HG03066 (cell line): ENCODE results near the gene PEX7.
"Not testable (repeated sequence)": the region's sequence is repeated elsewhere in the genome, so short reads cannot be mapped to it uniquely, and the experiment has no call there.

Source experiments
- ATAC-seq: cut with Tn5 transposase; IDR thresholded peaks from one replicate; pipeline ENCODE4 v1.9.1; 2021; ENCODE audit warnings: low read depth; ENCODE audit not compliant: unreplicated experiment

PEX7 gene

GRCh38 chr6:136893187-136893586 is 70.8 kb downstream of the PEX7 start:
- no peak for ATAC-seq

- no peak for ATAC-seq
These were observed 73.5 kb downstream of the PEX7 start for GRCh38 chr6:136895901-136896300.

GRCh38 chr6:136897071-136897470 is 74.7 kb downstream of the PEX7 start:
- ATAC-seq: no peak

- no peak for ATAC-seq
These were observed 78.9 kb downstream of the PEX7 start for GRCh38 chr6:136901212-136901784.

GRCh38 chr6:136904477-136904876 is 82.1 kb downstream of the PEX7 start:
- ATAC-seq: not testable (repeated sequence)

- no peak for ATAC-seq
These were observed 92.6 kb downstream of the PEX7 start for GRCh38 chr6:136914947-136915346.

- no peak for ATAC-seq
These were observed 96.3 kb downstream of the PEX7 start for GRCh38 chr6:136918706-136919105.

- no peak for ATAC-seq
These were observed 97.8 kb downstream of the PEX7 start for GRCh38 chr6:136920216-136920615.

- no peak for ATAC-seq
These were observed 98.4 kb downstream of the PEX7 start for GRCh38 chr6:136920671-136921380.

- ATAC-seq: no peak
These were observed 99.1 kb downstream of the PEX7 start for GRCh38 chr6:136921381-136921935.

GRCh38 chr6:136921936-136922684 is 99.7 kb downstream of the PEX7 start, which contains the start of gene SLC35D3:
Gene SLC35D3, plus strand, starts transcription at chr6:136922301. Its CDS starts 128 bp downstream, at chr6:136922429.
- ATAC-seq: no peak

- no peak for ATAC-seq
These were observed 100.3 kb downstream of the PEX7 start for GRCh38 chr6:136922685-136923006.

- ATAC-seq: no peak
These were observed 100.9 kb downstream of the PEX7 start for GRCh38 chr6:136923116-136923953.

- no peak for ATAC-seq
These were observed 101.7 kb downstream of the PEX7 start for GRCh38 chr6:136923954-136924673.

- ATAC-seq: no peak
These were observed 104.0 kb downstream of the PEX7 start for GRCh38 chr6:136926383-136926782.

GRCh38 chr6:136927292-136927691 is 104.9 kb downstream of the PEX7 start:
- no peak for ATAC-seq

- ATAC-seq: no peak
These were observed 108.1 kb downstream of the PEX7 start for GRCh38 chr6:136930528-136930927.

GRCh38 chr6:136932599-136932998 is 110.2 kb downstream of the PEX7 start:
- no peak for ATAC-seq

GRCh38 chr6:136945072-136945471 is 122.7 kb downstream of the PEX7 start:
- ATAC-seq: no peak

- ATAC-seq: no peak
These were observed 123.3 kb downstream of the PEX7 start for GRCh38 chr6:136945711-136946121.
